ENCODE data around the gene UMAD1. TPM values are rescaled to one million over a fixed set of nuclear protein-coding genes. Genes with fewer than 3 reads are reported as not detected.

UMAD1 gene
- polyA plus RNA-seq, 6 donors from 2014 or later, result 23.1 to 33.9 (median 30.1) TPM

DNA sequence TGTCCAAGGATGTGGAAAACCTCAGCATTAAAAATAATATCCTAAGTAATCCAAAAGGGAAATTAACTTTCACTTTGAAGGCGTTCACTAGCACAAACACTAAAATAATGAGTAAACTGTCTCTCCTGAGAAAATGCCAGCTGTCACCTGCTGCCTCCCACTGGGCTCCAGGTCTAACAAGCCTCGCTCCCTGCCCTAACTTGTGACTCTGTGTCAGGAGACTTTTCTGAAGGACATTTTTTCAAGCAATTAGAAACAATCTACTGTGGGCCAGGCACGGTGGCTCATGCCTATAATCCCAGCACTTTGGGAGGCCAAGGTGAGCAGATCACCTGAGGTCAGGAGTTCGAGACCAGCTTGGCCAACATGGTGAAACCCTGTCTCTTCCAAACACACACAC, 255.2 kb downstream of the UMAD1 start:
- ATAC-seq (ENCODE audit: low read depth in 2 of 2), result no peak
- peak overlapping the region in 1 of 6 donors; percentile 49 for H3K27ac Mint-ChIP-seq
- peaks cover 0 to 7% of the 10 kb centered on the region in 2 donors for H3K36me3 Mint-ChIP-seq
- no peaks in the 10 kb centered on the region for H3K27me3 Mint-ChIP-seq
- no peaks in the 10 kb centered on the region for H3K4me1 Mint-ChIP-seq
- H3K9me3 Mint-ChIP-seq, result no peaks in the 10 kb centered on the region
- no peak overlapping the region for H3K4me3 Mint-ChIP-seq
- DNase-seq, result no peak

GRCh38 chr7:7897509-7897908, 257.0 kb downstream of the UMAD1 start:
- H3K36me3 Mint-ChIP-seq, result peaks cover 0 to 4% of the 10 kb centered on the region in 2 donors
- no peaks in the 10 kb centered on the region for H3K27me3 Mint-ChIP-seq
- H3K4me1 Mint-ChIP-seq, result peaks cover 0 to under 1% (median 0%) of the 10 kb centered on the region in 3 donors
- H3K27ac Mint-ChIP-seq, result no peak overlapping the region
- DNase-seq, result no peak
- no peak overlapping the region for H3K4me3 Mint-ChIP-seq
- no peak for ATAC-seq (ENCODE audit: low read depth in 2 of 2)
- no peaks in the 10 kb centered on the region for H3K9me3 Mint-ChIP-seq

DNA sequence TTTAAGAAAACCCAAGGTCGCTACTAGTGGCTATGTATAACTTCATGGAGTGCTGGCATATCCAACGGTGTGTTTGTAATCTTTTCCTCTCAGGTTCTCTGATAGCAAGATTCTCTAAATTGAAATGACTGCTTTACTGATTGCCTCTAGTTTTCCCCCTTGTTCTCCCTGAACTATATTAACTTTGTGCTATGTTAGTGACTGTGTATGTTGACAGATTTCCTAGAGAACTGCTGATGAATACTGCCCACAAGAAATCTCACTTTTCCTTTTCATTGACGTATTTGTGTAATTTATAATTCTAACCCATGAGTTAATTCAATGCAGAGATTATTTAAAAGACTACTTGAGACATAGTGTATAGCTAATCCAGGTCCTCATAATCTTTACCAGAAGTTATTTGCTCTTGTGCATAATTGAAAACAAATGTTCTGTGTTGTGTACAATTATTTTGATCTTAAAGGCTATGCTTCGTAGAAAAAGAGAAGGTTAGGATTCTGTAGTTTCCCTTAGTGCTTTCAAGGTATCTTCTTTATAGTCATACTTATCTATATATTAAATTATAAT, 257.5 kb downstream of the UMAD1 start:
- DNase-seq, result no peak
- no peaks in the 10 kb centered on the region for H3K27me3 Mint-ChIP-seq
- H3K36me3 Mint-ChIP-seq, result peaks cover 0 to 4% of the 10 kb centered on the region in 2 donors
- H3K4me3 Mint-ChIP-seq, result no peak overlapping the region
- H3K27ac Mint-ChIP-seq, result no peak overlapping the region
- H3K4me1 Mint-ChIP-seq, result peaks cover 0 to 6% (median 0%) of the 10 kb centered on the region in 3 donors
- no peaks in the 10 kb centered on the region for H3K9me3 Mint-ChIP-seq
- ATAC-seq (ENCODE audit: low read depth in 2 of 2), result no peak

GRCh38 chr7:7902845-7903244, 262.3 kb downstream of the UMAD1 start:
- no peaks in the 10 kb centered on the region for H3K27me3 Mint-ChIP-seq
- peaks cover 0 to 14% (median 4%) of the 10 kb centered on the region in 3 donors for H3K4me1 Mint-ChIP-seq
- H3K27ac Mint-ChIP-seq, result peak overlapping the region in 2 of 6 donors; percentile 43 to 52
- peaks cover 6 to 8% of the 10 kb centered on the region in 2 donors for H3K36me3 Mint-ChIP-seq
- H3K9me3 Mint-ChIP-seq, result peaks cover 3 to 8% (median 6%) of the 10 kb centered on the region in 7 donors
- H3K4me3 Mint-ChIP-seq, result no peak overlapping the region
- no peak for ATAC-seq (ENCODE audit: low read depth in 2 of 2)
- DNase-seq, result no peak

DNA sequence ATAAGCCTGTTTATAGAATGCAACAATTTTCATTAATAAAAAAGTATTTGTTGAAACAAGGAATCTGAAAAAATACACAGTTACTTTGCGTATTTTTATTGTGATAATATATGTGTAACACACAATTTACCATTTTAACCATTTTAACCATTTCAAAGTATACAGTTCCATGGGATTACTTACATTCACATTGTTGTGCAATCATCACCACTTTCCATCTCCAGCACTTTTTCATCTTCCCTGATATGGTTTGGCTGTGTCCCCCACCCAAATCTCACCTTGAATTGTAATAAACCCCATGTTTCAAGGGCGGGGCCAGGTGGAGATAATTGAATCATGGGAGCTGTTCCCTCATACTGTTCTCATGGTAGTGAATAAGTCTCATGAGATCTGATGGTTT, 266.8 kb downstream of the UMAD1 start:
- DNase-seq (no peak), ATAC-seq (ENCODE audit: low read depth in 2 of 2) (no peak)
- Mint-ChIP-seq H3K27me3 (no peaks in the 10 kb centered on the region), H3K9me3 (peaks cover 3 to 15% (median 6%) of the 10 kb centered on the region in 7 donors), H3K27ac (no peak overlapping the region), H3K36me3 (peaks cover 10 to 12% of the 10 kb centered on the region in 2 donors), H3K4me1 (peaks cover 9 to 26% (median 16%) of the 10 kb centered on the region in 3 donors), H3K4me3 (no peak overlapping the region)

- H3K27ac Mint-ChIP-seq, result no peak overlapping the region
- peaks cover 10 to 15% of the 10 kb centered on the region in 2 donors for H3K36me3 Mint-ChIP-seq
Measured at GRCh38 chr7:7908622-7909145, 268.1 kb downstream of the UMAD1 start.

GRCh38 chr7:7909376-7909775, 268.8 kb downstream of the UMAD1 start:
- peaks cover 9 to 18% (median 16%) of the 10 kb centered on the region in 3 donors for H3K4me1 Mint-ChIP-seq
- ATAC-seq (ENCODE audit: low read depth in 2 of 2), result no peak
- DNase-seq, result no peak
- peaks cover 10 to 15% of the 10 kb centered on the region in 2 donors for H3K36me3 Mint-ChIP-seq
- no peak overlapping the region for H3K4me3 Mint-ChIP-seq
- peaks cover 3 to 15% (median 6%) of the 10 kb centered on the region in 7 donors for H3K9me3 Mint-ChIP-seq
- no peak overlapping the region for H3K27ac Mint-ChIP-seq
- H3K27me3 Mint-ChIP-seq, result no peaks in the 10 kb centered on the region

More at GRCh38 chr7:7908622-7909145, 268.1 kb downstream of the UMAD1 start:
- ATAC-seq (ENCODE audit: low read depth in 2 of 2) (peak in 1 of 2 donors; percentile 23), DNase-seq (no peak)
- H3K4me1 Mint-ChIP-seq, result peaks cover 9 to 17% (median 16%) of the 10 kb centered on the region in 3 donors
- no peak overlapping the region for H3K4me3 Mint-ChIP-seq
- no peaks in the 10 kb centered on the region for H3K27me3 Mint-ChIP-seq
- H3K9me3 Mint-ChIP-seq, result peaks cover 3 to 15% (median 6%) of the 10 kb centered on the region in 7 donors

- H3K36me3 Mint-ChIP-seq, result peaks cover 10 to 15% of the 10 kb centered on the region in 2 donors
- H3K27me3 Mint-ChIP-seq, result no peaks in the 10 kb centered on the region
- peaks cover 9 to 24% (median 20%) of the 10 kb centered on the region in 3 donors for H3K4me1 Mint-ChIP-seq
- H3K27ac Mint-ChIP-seq, result peak overlapping the region in 4 of 6 donors; percentile 53 to 93 (median 90)
- ATAC-seq (ENCODE audit: low read depth in 2 of 2) (no peak), DNase-seq (no peak)
- H3K9me3 Mint-ChIP-seq, result peaks cover 1 to 13% (median 6%) of the 10 kb centered on the region in 7 donors
- no peak overlapping the region for H3K4me3 Mint-ChIP-seq
Measured at GRCh38 chr7:7911369-7912123, 271.0 kb downstream of the UMAD1 start.

GRCh38 chr7:7912937-7913336, 272.4 kb downstream of the UMAD1 start:
- H3K4me1 Mint-ChIP-seq, result peaks cover 9 to 21% (median 19%) of the 10 kb centered on the region in 3 donors
- DNase-seq, result no peak
- no peaks in the 10 kb centered on the region for H3K27me3 Mint-ChIP-seq
- peaks cover under 1 to 8% of the 10 kb centered on the region in 2 donors for H3K36me3 Mint-ChIP-seq
- H3K4me3 Mint-ChIP-seq, result no peak overlapping the region
- peaks cover 0 to 6% (median 0%) of the 10 kb centered on the region in 7 donors for H3K9me3 Mint-ChIP-seq
- peak overlapping the region in 1 of 6 donors; percentile 45 for H3K27ac Mint-ChIP-seq
- ATAC-seq (ENCODE audit: low read depth in 2 of 2), result no peak

DNA sequence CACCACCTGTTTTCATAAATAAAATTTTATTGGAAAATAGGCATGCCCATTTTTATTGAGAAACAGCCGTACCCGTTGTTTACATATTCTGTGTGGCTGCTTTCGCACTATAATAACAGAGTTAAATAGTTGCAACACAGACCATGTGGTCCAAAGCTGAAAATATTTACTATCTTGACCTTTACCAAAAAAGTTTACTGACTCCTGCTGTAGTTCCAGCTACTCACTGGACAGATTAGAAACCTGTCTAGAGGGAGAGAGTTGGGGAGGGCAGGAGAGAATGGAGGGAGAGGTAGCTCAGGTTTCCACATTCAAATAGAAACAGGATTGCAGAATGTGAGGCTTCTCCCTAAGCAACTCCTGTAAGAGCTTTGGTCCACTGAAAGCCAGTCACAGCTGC, 273.0 kb downstream of the UMAD1 start:
- Mint-ChIP-seq H3K4me1 (peaks cover 11 to 26% (median 20%) of the 10 kb centered on the region in 3 donors), H3K27me3 (no peaks in the 10 kb centered on the region), H3K36me3 (peaks cover 0 to 8% of the 10 kb centered on the region in 2 donors), H3K9me3 (peaks cover 0 to 3% (median 0%) of the 10 kb centered on the region in 7 donors), H3K27ac (no peak overlapping the region), H3K4me3 (no peak overlapping the region)
- no peak for DNase-seq
- no peak for ATAC-seq (ENCODE audit: low read depth in 2 of 2)

GRCh38 chr7:7914547-7914946, 274.0 kb downstream of the UMAD1 start:
- ATAC-seq (ENCODE audit: low read depth in 2 of 2) (no peak), DNase-seq (no peak)
- Mint-ChIP-seq H3K4me3 (no peak overlapping the region), H3K27ac (no peak overlapping the region), H3K36me3 (peaks cover 0 to 8% of the 10 kb centered on the region in 2 donors), H3K27me3 (no peaks in the 10 kb centered on the region), H3K4me1 (peaks cover 17 to 37% (median 26%) of the 10 kb centered on the region in 3 donors), H3K9me3 (peaks cover 0 to 3% (median 0%) of the 10 kb centered on the region in 7 donors)

- H3K4me3 Mint-ChIP-seq, result no peak overlapping the region
- H3K27me3 Mint-ChIP-seq, result no peaks in the 10 kb centered on the region
- peaks cover 0 to 3% (median 0%) of the 10 kb centered on the region in 7 donors for H3K9me3 Mint-ChIP-seq
- no peak for DNase-seq
- peaks cover 0 to 8% of the 10 kb centered on the region in 2 donors for H3K36me3 Mint-ChIP-seq
- no peak for ATAC-seq (ENCODE audit: low read depth in 2 of 2)
- peak overlapping the region in 3 of 6 donors; percentile 1 to 86 (median 47) for H3K27ac Mint-ChIP-seq
- peaks cover 27 to 36% (median 32%) of the 10 kb centered on the region in 3 donors for H3K4me1 Mint-ChIP-seq
Measured at GRCh38 chr7:7916064-7916463, 275.5 kb downstream of the UMAD1 start.

GRCh38 chr7:7917593-7917992, 277.0 kb downstream of the UMAD1 start:
- Mint-ChIP-seq H3K27me3 (no peaks in the 10 kb centered on the region), H3K9me3 (no peaks in the 10 kb centered on the region), H3K36me3 (no peaks in the 10 kb centered on the region), H3K4me3 (peak overlapping the region in 1 of 8 donors; percentile 22), H3K4me1 (peaks cover 33 to 39% (median 35%) of the 10 kb centered on the region in 3 donors), H3K27ac (peak overlapping the region in 2 of 6 donors; percentile 8 to 46)
- ATAC-seq (ENCODE audit: low read depth in 2 of 2) (no peak), DNase-seq (no peak)
